ENCODE data around the gene PSTPIP1.
A peak's percentile ranks its signal among the peaks of the same experiment; 100 is the strongest.

Gene PSTPIP1

DNA sequence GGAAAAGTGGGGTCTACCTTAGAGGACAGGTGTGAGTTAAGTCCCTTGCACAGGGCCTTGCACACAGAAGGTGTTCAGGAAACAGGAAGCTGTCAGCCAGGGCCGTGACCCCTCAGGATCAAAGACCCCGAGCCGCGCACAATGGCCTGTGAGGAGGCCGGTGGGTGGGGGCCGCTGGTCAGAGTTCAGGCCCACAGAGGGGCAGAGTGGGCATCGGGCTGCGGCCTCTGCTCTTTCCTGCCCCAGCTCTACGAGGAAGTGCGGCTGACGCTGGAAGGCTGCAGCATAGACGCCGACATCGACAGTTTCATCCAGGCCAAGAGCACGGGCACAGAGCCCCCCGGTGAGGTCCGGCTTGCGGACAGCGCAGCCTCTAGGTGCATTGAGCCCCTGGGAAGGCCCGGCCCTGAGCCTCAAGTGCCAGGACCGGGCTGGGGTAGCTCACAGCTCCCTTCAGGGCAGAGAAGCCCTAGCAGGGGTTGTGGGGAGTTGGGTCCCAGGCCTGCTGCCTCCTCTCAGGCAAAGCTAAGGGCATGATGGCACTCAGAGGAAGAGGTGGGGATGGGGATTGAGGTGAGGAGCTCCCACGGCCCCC is 37.2 kb downstream of the PSTPIP1 start:
- no peak for DNase-seq

DNA sequence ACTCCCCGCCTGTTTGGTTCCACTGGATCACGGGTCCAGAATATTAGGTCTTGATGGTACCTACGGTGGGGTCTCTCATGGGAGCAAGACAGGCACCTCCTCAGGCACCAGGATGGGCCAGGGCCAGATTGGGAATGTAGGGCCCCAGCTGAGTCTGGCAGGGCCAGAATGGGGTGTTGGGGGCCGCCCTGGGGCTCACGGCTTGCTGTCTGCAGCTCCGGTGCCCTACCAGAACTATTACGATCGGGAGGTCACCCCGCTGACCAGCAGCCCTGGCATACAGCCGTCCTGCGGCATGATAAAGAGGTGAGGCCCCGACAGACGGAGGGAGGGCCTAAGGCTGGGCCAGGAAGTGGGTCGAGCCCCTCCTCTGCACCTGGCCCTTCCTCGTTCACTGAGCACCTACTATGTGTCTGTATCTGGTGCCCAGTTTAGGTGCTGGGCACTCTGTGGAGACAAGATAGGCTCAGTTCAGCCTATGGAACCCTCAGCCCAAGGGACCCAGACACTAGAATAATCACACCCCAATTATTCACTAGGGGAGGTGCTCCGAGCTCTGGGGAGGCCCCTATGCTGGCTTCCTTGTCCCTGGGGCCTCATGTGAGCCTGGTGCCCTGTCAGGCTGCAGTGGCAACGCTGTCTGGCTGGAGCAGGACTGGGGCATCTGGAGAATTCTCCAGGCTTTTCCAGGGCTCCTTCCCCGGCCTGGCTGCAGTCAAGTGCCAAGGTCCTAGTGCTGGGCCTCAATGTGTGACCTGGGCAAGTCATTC is 37.9 kb downstream of the PSTPIP1 start:
- peak; percentile 3 for DNase-seq

DNA sequence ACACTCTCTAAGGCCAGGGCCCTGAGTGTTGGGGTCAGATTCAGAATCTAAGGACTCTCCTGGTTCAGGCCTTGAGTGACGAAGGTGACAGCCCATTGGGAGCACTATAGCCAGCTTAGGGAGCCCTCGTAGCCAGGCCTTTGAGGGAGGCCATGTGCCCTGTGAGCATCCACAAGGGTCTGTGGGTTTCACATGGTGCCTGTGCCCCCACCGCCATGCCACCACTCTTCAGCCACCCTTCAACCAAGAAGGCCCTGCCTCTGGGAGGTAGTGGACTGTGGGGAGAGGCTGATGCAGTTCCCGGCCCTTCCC is 38.4 kb downstream of the PSTPIP1 start:
- DNase-seq = no peak

DNA sequence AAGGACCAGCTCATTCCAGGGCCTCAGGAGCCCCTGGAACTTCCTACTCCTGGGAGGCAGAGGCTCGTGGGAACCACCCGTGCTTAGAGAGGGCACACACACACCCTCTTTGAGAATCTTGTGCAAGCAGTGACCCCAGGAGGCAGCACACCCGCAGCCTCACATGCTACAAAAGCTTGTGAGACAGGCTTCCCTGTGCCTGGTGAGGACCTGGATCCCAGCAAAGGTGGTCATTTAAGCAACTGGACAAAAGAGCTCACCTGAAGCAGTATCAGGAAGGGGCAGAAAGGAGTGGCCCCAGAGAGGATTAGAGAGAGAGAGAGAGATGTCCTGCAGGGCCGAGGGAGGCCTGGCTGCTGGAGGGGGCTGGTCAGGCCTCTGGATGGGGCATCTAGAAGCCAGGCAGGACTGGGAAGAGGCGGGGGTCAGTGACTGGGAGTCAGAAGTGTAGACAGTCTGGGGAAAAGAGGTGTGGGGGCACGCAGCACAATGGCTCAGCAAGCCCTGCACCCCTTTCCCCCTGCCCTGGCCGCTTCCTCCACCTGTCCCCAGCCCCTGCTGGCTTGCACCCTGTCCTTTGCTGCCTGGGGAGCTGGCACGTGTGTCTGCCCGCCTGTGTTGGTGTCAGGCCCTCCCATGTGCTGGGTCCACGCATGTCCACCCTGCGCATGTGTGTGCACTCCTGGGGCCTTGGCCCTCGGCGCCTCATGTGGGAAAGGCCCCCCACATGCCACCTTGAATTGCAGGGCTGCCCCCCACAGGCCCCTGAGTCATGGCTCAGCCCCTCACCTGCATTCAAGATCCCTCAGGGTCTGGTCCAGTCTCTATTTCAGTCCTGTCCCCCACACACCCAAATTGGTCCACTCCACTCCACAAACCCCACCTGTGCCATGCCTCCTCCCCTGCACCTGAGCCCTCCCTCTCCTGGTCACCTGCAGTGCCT is 39.1 kb downstream of the PSTPIP1 start:
- no peak for DNase-seq

DNA sequence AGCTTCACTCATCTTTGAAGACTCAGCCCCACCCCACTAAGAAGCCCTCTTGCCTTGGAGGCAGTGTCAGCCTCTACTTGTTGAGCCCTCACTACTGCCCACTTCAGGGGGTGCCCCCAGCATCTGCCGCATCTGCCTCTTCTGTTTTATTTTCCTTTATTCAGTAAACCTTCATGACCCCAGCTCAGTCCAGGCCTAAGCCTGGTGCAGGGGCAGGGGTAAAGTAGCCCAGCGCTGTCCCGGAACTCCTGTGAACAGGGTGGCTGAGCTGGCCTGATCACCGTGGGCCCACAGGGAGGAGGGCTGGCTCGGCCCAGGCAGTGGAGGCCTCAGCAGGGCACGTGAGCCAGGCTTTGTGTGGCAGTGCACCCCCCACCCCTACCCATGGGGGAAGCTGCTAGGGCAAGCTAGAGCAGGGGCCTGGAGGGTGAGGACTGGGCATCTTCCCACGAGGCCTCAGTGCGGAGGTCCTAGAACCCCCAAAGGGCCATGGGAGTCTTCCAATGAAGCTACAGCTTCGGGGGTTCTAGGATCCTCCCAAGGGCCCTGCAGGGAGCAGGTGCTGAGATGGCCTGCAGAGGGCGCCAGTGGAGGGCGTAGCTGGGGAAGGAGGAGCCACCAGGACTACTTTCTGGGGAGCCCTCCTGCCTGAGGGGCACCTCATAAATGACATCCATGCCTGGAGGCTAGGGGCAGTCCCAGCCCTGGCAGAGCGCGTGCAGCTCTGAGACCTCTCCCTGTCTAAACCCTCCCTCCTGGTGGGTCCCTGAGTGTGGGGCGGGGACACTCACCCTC is 40.0 kb downstream of the PSTPIP1 start:
- peak; percentile 31 for DNase-seq

DNA sequence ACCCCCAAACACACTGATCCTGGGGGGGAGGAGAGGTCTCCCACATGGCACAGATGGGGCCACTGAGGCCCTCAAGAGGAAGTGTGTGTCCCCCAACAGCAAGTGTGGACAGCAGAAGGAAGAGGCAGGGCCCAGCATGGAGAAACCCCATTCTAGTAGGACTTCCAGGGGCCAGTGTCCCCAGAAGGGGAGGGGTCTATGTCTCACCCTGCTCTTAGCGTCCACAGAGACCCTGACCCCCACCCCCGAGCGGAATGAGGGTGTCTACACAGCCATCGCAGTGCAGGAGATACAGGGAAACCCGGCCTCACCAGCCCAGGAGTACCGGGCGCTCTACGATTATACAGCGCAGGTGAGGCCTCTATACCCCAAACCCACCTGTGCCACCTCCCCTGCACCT is 40.7 kb downstream of the PSTPIP1 start:
- peak; percentile 3 for DNase-seq

DNA sequence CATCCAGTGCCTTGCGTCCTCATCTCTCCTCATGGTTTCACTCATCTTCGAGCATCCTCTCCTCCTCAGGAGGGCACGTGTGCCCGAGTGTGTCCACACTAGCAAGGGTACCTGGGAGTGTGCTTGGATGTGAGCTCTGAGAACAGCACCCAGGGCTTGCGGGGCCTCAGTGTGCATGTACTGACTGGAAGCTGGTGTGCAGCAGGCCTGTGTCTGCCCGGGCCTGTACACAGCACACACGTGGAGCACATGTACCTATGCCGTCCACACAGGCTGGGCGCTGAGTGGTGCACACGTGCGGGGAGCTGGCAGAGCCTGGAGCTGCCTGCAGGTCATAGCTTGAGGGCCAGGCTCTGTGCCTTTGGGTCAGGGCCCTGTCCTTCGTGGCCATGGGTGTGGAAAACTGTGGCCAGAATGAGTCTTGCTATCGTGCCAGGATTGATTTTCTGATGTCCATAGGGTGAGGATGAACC is 41.1 kb downstream of the PSTPIP1 start:
- no peak for DNase-seq

DNA sequence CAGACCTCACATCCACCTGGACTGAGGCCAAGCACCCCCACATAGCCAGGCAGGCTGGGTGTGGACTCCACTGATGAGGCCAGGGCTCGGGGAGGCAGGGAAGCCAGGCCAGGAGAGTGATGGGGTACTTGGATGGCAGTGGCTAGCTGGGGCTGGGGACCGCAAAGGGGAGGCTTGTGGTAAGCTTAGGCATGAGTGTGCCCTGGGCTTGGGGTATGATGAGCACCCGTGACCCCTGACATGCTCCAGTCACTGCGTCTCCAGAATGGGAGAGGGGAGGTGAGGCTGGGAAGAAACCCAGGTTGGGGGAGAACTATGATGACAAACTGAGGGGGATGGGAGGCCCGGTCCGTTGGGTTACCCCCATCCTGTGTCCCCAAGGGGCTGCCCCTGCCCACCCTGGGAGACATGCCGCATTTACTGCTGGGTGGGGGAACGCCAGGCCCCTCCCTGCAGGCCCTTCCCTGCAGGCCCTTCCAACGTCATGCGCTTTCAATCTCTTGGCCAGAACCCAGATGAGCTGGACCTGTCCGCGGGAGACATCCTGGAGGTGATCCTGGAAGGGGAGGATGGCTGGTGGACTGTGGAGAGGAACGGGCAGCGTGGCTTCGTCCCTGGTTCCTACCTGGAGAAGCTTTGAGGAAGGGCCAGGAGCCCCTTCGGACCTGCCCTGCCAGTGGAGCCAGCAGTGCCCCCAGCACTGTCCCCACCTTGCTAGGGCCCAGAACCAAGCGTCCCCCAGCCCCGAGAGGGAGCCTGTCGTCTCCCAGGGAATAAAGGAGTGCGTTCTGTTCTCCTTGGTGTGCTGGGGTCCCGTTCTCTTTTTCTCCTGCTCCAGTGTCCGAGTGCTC is 41.8 kb downstream of the PSTPIP1 start:
- DNase-seq = peak; percentile 2

DNA sequence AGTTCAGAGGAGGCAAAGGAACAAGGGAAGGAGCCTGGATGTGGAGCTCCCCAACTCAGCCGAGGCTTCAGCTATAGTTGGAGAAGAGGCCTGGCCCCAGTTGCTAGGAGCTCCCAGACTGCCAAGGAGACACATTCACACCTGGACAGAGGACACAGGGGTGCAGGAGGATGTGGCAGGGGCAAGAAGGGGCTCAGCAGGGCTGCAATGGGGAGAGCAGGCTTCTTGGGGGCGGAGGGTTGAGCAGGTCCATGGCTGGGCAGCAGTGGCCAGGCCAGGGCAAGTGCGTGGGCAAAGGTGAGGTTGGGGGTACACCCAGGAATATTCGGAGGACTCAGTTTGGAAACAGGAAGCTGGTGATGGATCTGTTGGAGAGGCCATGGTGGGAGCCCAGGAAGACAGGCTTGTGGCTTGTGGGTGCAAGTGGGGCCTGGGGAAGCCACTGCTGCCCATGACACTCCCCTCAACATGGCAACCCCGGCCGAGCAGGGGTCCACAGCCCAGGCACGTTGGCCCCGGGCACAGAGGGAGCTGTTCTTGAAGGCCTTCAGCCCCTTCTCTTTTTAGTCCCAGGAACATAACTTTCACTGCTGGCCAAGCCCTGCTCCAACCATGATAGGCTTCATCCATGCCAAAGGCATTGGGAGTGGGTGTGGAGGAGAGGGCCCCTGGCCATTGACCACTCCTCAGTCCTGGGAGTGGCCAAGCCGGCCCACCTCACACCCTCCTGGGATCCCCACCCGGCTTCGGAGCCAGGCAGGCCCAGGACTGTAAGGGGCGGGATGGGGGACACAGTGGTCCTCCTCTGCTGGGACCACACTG is 42.7 kb downstream of the PSTPIP1 start:
- peak; percentile 3 for DNase-seq

DNA sequence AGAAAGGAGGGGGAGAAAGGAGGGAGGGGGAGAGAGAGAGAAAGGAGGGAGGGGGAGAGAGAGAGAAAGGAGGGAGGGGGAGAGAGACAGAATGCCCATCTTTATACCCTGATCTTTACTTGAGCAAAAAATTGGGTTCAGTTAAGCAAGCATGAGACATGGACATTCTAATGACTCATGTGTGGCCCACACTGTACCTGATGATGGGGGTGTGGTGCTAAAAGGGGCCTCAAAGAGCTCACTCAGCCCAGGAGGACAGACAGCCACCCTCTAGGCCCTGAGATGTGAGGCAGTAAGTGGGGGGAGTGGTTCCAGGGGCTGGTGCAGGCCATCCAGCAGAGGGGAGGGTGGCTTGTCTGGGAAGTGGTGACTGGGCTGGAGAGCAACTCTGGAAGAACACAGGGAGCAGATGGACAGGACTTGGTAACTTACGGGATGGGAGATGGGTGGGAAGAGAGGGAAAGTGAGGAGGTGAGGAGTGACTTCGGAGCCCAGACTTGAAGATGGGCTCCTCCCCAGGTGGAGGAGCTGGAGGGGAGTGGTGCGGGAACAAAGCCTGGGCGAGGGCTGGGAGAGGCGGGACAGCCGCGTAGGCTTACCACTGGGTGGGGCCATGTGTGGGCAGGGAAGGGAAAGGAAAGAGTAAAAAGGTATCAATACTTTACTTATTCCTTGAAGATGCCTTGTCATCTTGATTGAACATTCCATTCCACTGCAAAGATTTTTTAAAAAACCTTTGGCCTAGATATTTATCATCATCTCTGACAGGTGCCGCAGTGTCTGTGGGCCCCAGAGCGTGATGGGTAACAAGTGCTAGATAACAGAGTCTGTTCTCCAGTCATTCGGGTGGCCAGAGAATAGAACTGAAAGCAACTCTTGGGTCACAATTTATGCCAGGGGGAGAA is 43.6 kb downstream of the PSTPIP1 start:
- peak; percentile 11 for DNase-seq

DNA sequence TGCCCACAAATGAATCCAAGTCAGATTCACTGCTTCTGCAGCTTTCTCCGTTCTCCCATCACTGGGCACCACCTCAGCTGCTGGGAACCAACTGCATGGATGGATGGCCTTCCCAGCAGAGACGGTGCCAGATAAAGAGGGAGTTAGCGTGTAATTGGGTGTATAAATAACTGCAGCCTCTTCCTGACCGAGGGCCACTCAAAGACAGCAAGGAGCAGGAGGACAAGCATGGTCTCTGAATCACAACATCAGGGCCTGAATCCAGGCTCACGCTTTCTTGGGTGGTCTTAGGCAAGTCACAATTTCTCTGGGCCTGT is 44.2 kb downstream of the PSTPIP1 start:
- DNase-seq = no peak

DNA sequence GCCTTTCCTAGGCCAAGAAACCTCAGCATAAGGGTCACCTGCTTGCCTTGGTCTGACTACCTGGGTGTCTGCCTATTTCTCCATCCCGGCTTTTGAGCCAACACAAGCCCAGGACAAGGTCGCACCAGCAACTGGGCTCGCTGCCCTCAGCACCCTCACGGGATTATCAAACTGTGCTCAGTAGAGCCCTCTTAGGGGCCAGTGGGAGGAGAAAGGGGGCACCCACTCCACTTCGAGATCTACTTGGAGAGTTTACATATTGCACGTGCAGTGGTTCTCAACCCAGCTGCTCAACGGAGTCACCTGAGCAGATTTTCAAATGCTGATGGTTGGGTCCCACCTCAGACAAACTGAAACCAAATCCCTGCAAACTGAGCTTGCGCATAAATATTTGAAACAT is 44.9 kb downstream of the PSTPIP1 start:
- DNase-seq = no peak

DNA sequence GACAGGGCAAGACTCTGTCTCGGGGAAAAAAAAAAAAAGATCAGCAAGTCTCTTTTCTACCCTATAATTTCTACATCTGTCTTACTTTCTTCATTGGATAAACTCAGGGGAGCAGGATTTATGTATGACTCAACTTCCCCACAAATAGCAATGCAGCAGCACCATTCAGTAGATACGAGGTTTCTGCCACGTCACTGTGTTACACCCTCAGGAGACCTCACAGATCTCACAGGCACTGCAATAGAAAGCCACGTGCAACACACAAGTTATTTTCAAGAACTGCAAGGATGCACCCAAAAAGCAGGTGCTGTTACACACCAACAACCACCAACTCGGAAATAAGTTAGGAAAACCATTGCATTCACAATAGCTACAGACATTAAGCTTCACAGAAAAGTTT is 45.7 kb downstream of the PSTPIP1 start:
- no peak for DNase-seq

DNA sequence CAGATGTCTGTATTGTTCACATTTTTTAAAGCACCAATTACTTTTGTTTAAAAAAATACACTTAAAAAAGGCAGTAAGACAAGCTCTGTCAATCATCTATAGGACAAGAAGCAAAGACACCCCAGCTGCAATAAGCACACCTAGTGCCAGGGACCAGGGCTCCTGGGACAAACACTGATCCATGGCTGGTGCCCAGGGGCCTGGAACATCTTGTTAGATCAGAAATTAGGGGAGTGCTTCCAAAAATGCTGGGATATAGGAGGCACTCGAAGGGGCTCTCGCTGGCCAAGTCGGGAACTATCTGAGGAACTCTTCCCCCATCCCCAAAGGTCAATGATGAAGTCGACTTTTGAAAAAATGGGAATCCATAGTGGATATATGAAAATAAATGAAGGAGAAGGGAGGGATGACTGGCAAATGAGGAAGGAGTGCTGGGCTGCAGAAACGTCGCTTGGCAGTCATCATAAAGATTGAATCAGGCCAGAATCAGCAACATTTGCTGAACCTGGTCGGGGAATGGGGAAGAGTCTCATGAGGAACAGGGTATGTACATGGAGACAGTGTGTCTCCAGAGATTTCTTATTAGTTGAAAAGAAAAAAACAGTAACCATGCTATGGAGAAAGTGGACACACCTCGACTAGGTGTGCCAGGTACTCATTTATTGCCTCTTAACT is 47.5 kb downstream of the PSTPIP1 start:
- no peak for DNase-seq

DNA sequence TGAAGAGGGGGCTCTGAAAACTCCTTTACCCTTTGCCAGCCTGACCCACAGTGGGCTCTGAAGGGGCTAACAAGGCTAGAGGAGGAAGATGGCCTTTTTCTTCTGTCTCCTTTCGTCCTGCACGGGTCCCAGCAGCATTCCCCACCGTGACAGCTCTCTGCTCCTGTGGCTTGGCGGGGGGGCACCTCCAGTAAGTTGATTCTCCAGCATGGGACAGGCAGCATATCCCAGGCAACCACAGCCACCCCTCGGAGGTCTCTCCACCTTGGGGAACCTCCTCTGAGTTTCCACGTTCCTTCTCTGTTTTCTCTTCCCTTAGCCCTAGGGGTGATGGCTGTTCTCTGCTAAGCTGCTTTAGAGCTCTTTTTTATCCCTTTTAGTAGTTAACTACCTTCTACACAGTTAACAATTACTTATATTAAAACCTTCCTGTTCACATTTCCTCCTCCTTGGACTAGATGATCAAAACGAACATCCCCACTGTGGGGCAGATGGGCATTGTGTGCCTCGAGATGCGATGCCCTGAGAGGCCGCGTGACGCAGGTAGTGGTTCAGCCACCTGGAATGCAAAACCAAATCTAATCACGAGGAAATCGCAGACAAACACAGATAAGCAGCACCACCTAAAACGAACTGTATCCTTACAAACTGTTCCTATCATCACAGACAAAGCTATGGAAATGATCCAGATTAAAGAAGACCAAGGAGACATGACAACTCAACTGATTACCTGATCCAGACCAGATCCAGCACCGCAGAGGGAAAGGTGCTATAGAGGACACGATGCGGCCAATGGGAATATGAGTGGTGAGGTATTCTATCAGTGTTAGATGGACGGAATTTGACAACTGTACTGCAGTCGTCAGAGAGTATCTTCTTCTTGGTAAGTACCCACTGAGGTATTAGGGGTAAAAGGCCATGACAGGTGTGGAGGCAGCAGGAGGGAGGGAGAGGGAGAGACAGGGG is 48.3 kb downstream of the PSTPIP1 start:
- DNase-seq = no peak

DNA sequence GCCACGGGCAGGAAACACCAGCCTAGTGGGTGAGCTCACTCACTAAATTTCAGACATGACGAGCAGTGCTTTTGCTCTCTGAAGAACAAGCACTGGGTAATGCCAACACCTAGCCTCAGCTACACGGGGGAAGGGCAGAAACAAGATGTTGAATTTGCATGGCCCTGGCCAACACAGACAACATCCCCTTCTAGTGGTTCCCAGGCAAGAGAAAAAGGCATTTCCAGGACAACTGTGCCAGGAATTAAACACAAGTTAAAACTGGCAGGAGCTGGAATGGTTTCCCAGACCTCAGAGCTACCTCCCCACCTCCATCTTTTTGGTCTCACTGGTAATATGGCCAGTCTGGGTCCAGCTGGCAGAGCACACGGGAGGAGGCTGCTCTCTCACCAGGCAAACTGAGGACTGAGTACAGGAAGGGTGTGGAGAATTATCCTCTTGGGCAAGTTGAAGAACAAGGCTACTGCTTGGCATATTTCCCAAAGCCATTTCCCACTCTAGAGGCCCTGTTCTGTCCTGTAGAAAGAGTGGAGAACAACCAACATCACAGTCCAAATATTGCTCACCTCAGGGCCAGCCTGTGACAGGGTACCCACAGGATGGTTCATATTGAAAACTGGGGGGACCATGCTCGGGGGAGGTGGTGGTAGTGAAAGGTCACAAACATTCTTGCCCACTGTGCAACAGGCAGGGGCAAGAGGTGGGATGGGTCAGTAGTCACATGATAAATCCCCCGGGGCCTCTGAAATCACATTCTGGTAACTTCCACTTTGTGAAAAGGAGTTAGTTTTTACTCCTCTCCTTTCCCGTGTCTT is 49.5 kb downstream of the PSTPIP1 start:
- DNase-seq = no peak

DNA sequence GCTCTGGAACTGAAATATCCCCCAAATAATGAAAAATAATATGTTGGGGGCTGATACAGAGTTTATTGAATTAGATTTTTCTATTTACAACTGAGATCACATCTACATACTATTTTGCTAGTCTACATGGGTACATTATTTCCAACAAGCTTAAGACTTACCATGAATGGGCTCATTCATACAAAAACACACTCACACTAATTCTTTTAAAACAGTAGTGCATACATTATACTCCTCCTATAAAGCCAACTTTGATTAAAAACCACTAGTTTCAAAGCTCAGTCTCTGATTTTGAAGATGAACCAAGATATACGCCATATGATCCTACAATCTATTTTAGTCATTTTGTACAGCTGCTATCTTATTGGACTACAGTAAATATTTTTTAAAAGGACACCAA is 51.1 kb downstream of the PSTPIP1 start:
- no peak for DNase-seq
